Activated CD8-positive, alpha-beta memory T cell treated with anti-CD3 and anti-CD28 coated beads, Interleukin-2, amount 50 U/mL, for 48 hours (primary cell): ENCODE data around the gene ADRA2C.

Experiments
- DNase-seq: peaks from one replicate; pipeline ENCODE4 v3.0.0-alpha.2; 2020

ADRA2C gene

GRCh38 chr4:3766036-3766784 is at the start of gene ADRA2C:
Gene ADRA2C (plus strand): TSS chr4:3766385. CDS start chr4:3766607, 222 bp downstream.
- no peak for DNase-seq

- DNase-seq: no peak
Measured at GRCh38 chr4:3716631-3717235, 49.5 kb upstream of the ADRA2C start.

GRCh38 chr4:3717241-3717640 is 48.9 kb upstream of the ADRA2C start:
- DNase-seq: no peak

- DNase-seq: no peak
Measured at GRCh38 chr4:3718462-3718861, 47.7 kb upstream of the ADRA2C start.

- DNase-seq: no peak
Measured at GRCh38 chr4:3719191-3719590, 47.0 kb upstream of the ADRA2C start.

GRCh38 chr4:3719836-3720235 is 46.3 kb upstream of the ADRA2C start:
- no peak for DNase-seq

- no peak for DNase-seq
Measured at GRCh38 chr4:3720466-3720865, 45.7 kb upstream of the ADRA2C start.

- no peak for DNase-seq
Measured at GRCh38 chr4:3721186-3721585, 45.0 kb upstream of the ADRA2C start.

- DNase-seq: no peak
Measured at GRCh38 chr4:3721627-3722026, 44.6 kb upstream of the ADRA2C start.

- no peak for DNase-seq
Measured at GRCh38 chr4:3722446-3723231, 43.5 kb upstream of the ADRA2C start.

GRCh38 chr4:3723232-3723642 is 42.9 kb upstream of the ADRA2C start:
- no peak for DNase-seq

- no peak for DNase-seq
Measured at GRCh38 chr4:3724319-3725231, 41.6 kb upstream of the ADRA2C start.

- no peak for DNase-seq
Measured at GRCh38 chr4:3725936-3726870, 40.0 kb upstream of the ADRA2C start.

- DNase-seq: no peak
Measured at GRCh38 chr4:3727847-3728469, 38.2 kb upstream of the ADRA2C start.

GRCh38 chr4:3729188-3729881 is 36.9 kb upstream of the ADRA2C start:
- DNase-seq: no peak

GRCh38 chr4:3729882-3730226 is 36.3 kb upstream of the ADRA2C start:
- no peak for DNase-seq

GRCh38 chr4:3730422-3731190 is 35.6 kb upstream of the ADRA2C start:
- DNase-seq: no peak

GRCh38 chr4:3732076-3733028 is 33.8 kb upstream of the ADRA2C start:
- DNase-seq: no peak

- DNase-seq: no peak
Measured at GRCh38 chr4:3733195-3733594, 33.0 kb upstream of the ADRA2C start.
